Testis (tissue), 5 donors: ENCODE measurements around the gene TIAM1. TPM values are rescaled to one million over a fixed set of nuclear protein-coding genes. Genes with fewer than 3 reads are reported as not detected.

ENCODE experiments used
- DNase-seq: peaks from one replicate; pipeline ENCODE4 v3.0.0-alpha.2; 2019
- H3K27ac ChIP-seq, 2 donors: fragments of 200-600 bp; sonication (generic); one replicate each; pipeline ENCODE4 v1.5.1; 2019
- H3K27me3 ChIP-seq: fragments of 200-600 bp; sonication (generic); one replicate; pipeline ENCODE4 v1.5.1; 2019
- H3K36me3 ChIP-seq: fragments of 200-600 bp; sonication (generic); one replicate; pipeline ENCODE4 v1.5.1; 2017; ENCODE audit warnings: low read depth; ENCODE audit errors: missing control alignments
- H3K4me1 ChIP-seq: fragments of 200-600 bp; sonication (generic); one replicate; pipeline ENCODE4 v1.5.1; 2019
- H3K4me3 ChIP-seq, 2 donors: fragments of 200-600 bp; sonication (generic); one replicate each; pipeline ENCODE4 v1.5.1; 2017 to 2019
- H3K9me3 ChIP-seq: fragments of 200-600 bp; sonication (generic); one replicate; pipeline ENCODE4 v1.5.1; 2017
- CTCF ChIP-seq, 3 experiments: fragments of 450-650 bp in 2 of 3; fragments of 200-600 bp in 1 of 3; sonication (generic) in 1 of 3; IDR thresholded peaks; one replicate each; pipeline ENCODE4 v1.5.1; 2016 to 2019; ENCODE audit warnings: antibody characterized with exemption in 3 of 3, mild to moderate bottlenecking in 2 of 3, moderate library complexity in 1 of 3
- POLR2A ChIP-seq: fragments of 450-650 bp; IDR thresholded peaks from one replicate; pipeline ENCODE4 v1.6.1; 2017; ENCODE audit warnings: antibody characterized with exemption, mild to moderate bottlenecking, moderate library complexity
- WGBS, 2 donors: methylation state at CpG; one replicate each; pipeline ENCODE4 v1.1.5; 2018; 5-methylcytosine and 5-hydroxymethylcytosine counted together
- intact Hi-C: fragments of 100-400 bp; cut with DNase I; formaldehyde crosslinking; loops from one replicate; pipeline ENCODE4 v1.15.1; 2023; ENCODE audit warnings: low total_unique reads
- long read RNA-seq, 2 donors: transcript quantifications; one replicate each; lab custom pipeline, GENCODE V29; 2026
- polyA plus RNA-seq: library from polyadenylated mRNA; stranded (reverse); fragments of 350-450 nt; fragmentation: Illumina TruSeq; extraction: RNeasy Lipid Tissue Mini Kit (QIAGEN cat#74804); gene quantifications from one replicate; pipeline ENCODE4 v1.2.3, GENCODE V29; 2014; ENCODE audit warnings: low read depth, low replicate concordance; ENCODE audit not compliant: insufficient read depth
- total RNA-seq, 2 donors: library from RNA; depleted of rRNA; stranded (reverse); fragments of >200 nt; gene quantifications; one replicate each; pipeline ENCODE4 v1.2.3, GENCODE V29; 2016

TIAM1 gene
- total RNA-seq (10 to 100 TPM; 34.6 to 51.6 TPM), polyA plus RNA-seq (21.3 TPM)
- long read RNA-seq, donor 1: 0 reads
- long read RNA-seq, donor 2, partial matches to known transcripts: 8 of 8 reads
- long read RNA-seq, donor 2, other reads (novel, unspliced or antisense): 0 of 8 reads

- no peaks in the 10 kb centered on the region for H3K27me3 ChIP-seq
- peak within 1 kb of the TSS; percentile 29 to 62 for H3K4me3 ChIP-seq
- TF ChIP-seq POLR2A: no peak
- TF ChIP-seq CTCF (IDR thresholded peaks at IDR 0.05): no peak
- no peak within 1 kb of the TSS for H3K27ac ChIP-seq
- peak; percentile 72 for DNase-seq
- no peaks in the 10 kb centered on the region for H3K9me3 ChIP-seq
- intact Hi-C loops: no loop called here
- WGBS, 2 donors: 1% methylated on average over 45 to 49 of the region's 49 CpGs
- peaks cover 6% of the 10 kb centered on the region for H3K4me1 ChIP-seq
- H3K36me3 ChIP-seq: no peaks in the 10 kb centered on the region
Observed at GRCh38 chr21:31343680-31344480, at the start of gene TIAM1. Gene TIAM1, minus strand, starts transcription at chr21:31344261. Its CDS starts 77,289 bp downstream, at chr21:31266972.

GRCh38 chr21:31387560-31388186 is 43.6 kb upstream of the TIAM1 start:
- TF ChIP-seq POLR2A (no peak), CTCF (IDR thresholded peaks at IDR 0.05) (no peak)
- intact Hi-C loops: no loop called here
- Histone ChIP-seq H3K27ac (no peak overlapping the region), H3K4me3 (no peak overlapping the region), H3K9me3 (no peaks in the 10 kb centered on the region), H3K4me1 (no peaks in the 10 kb centered on the region), H3K27me3 (no peaks in the 10 kb centered on the region), H3K36me3 (no peaks in the 10 kb centered on the region)
- WGBS, 2 donors: 77 to 88% methylated on average over 14 to 20 of the region's 20 CpGs
- no peak for DNase-seq

GRCh38 chr21:31386006-31386405 is 41.9 kb upstream of the TIAM1 start:
- Histone ChIP-seq H3K4me1 (no peaks in the 10 kb centered on the region), H3K27me3 (no peaks in the 10 kb centered on the region), H3K27ac (no peak overlapping the region), H3K36me3 (no peaks in the 10 kb centered on the region), H3K9me3 (no peaks in the 10 kb centered on the region), H3K4me3 (no peak overlapping the region)
- 68 to 75% methylated on average over 5 of the region's 5 CpGs for WGBS, 2 donors
- no peak for DNase-seq
- TF ChIP-seq POLR2A: no peak
- TF ChIP-seq CTCF (IDR thresholded peaks at IDR 0.05): no peak
- intact Hi-C loops: no loop called here

GRCh38 chr21:31383770-31384169 is 39.7 kb upstream of the TIAM1 start:
- Histone ChIP-seq H3K4me1 (no peaks in the 10 kb centered on the region), H3K27ac (no peak overlapping the region), H3K4me3 (no peak overlapping the region), H3K27me3 (no peaks in the 10 kb centered on the region), H3K36me3 (no peaks in the 10 kb centered on the region), H3K9me3 (no peaks in the 10 kb centered on the region)
- 86 to 87% methylated on average over 8 of the region's 8 CpGs for WGBS, 2 donors
- TF ChIP-seq CTCF (IDR thresholded peaks at IDR 0.05): no peak
- intact Hi-C loops: no loop called here
- peak; percentile 1 for DNase-seq
